Esophagus squamous epithelium (tissue), 4 donors: Measurements from ENCODE around the gene RTF1.

ENCODE experiments used
- CTCF ChIP-seq, 6 experiments: fragments of 450-650 bp in 4 of 6; fragments of 200-600 bp in 2 of 6; sonication (generic) in 2 of 6; IDR thresholded peaks; one replicate each; pipeline ENCODE4 v1.5.1; 2016 to 2019; ENCODE audit warnings: antibody characterized with exemption in 6 of 6, mild to moderate bottlenecking in 4 of 6, moderate library complexity in 4 of 6
- POLR2A ChIP-seq, 4 donors: fragments of 450-650 bp; IDR thresholded peaks; one replicate each; pipeline ENCODE4 v1.6.1; 2017; ENCODE audit warnings: antibody characterized with exemption in 4 of 4, mild to moderate bottlenecking in 4 of 4, moderate library complexity in 3 of 4

GRCh38 chr15:41416742-41417417, at the start of gene RTF1:
- TF ChIP-seq CTCF (IDR thresholded peaks at IDR 0.05) (peak in 1 of 6 experiments; percentile 13), POLR2A (IDR thresholded peaks at IDR 0.05) (peak in 2 of 4 donors; percentile 80 to 86)
